HepG2 (cell line): ENCODE results near the gene CARHSP1. TPM values are rescaled to one million over a fixed set of nuclear protein-coding genes. Genes with fewer than 3 reads are reported as not detected.

Experiments
- ATF7-NPFF ChIP-seq: sonication (generic); formaldehyde crosslinking; IDR thresholded peaks from 2 replicates; pipeline ENCODE4 v1.8.1; 2023; ENCODE audit warnings: mild to moderate bottlenecking, low read depth, missing genetic modification reagents, moderate library complexity
- CENPT ChIP-seq: sonication (generic); formaldehyde crosslinking; IDR thresholded peaks from 2 replicates; pipeline ENCODE4 v1.8.0; 2022; ENCODE audit warnings: low read depth, mild to moderate bottlenecking, moderate library complexity, missing genetic modification reagents
- ELF4 ChIP-seq: sonication (generic); formaldehyde crosslinking; IDR thresholded peaks from 2 replicates; pipeline ENCODE4 v1.5.0; 2020; ENCODE audit warnings: missing genetic modification reagents, mild to moderate bottlenecking, moderate library complexity, borderline replicate concordance
- KAT8 ChIP-seq: IDR thresholded peaks from 2 replicates; pipeline ENCODE4 v1.6.1; 2016; ENCODE audit warnings: missing genetic modification reagents, missing compliant biosample characterization
- MAFF ChIP-seq: IDR thresholded peaks from 2 replicates; pipeline ENCODE4 v1.6.1; 2011; ENCODE audit warnings: low read depth, low read length, improper control_type of control experiment
- MTF2 ChIP-seq: sonication (generic); formaldehyde crosslinking; IDR thresholded peaks from 2 replicates; pipeline ENCODE4 v1.5.0; 2020; ENCODE audit warnings: missing genetic modification reagents, borderline replicate concordance
- PCBP2 ChIP-seq: fragments of 200-400 bp; formaldehyde crosslinking; optimal IDR thresholded peaks from 2 replicates; pipeline ENCODE3; 2018; ENCODE audit warnings: low read length, low read depth; ENCODE audit not compliant: poor library complexity, severe bottlenecking
- POLR2A ChIP-seq, 2 experiments: IDR thresholded peaks; 2 replicates each; pipeline ENCODE4 v1.6.1; 2011; ENCODE audit warnings: low read depth in 2 of 2, low read length in 2 of 2, mild to moderate bottlenecking in 1 of 2, moderate library complexity in 1 of 2; ENCODE audit not compliant: insufficient read depth in 1 of 2
- PPARG ChIP-seq: conservative IDR thresholded peaks from 2 replicates; pipeline ENCODE4 v1.6.1; 2016; ENCODE audit warnings: missing biosample characterization, missing genetic modification reagents
- PTBP1 ChIP-seq: fragments of 200-400 bp; formaldehyde crosslinking; IDR thresholded peaks from 2 replicates; pipeline ENCODE4 v1.6.1; 2018; ENCODE audit warnings: low read length, low read depth; ENCODE audit not compliant: poor library complexity, severe bottlenecking
- SMAD9 ChIP-seq: sonication (generic); formaldehyde crosslinking; IDR thresholded peaks from 2 replicates; pipeline ENCODE4 v1.5.1; 2020; ENCODE audit warnings: mild to moderate bottlenecking, missing genetic modification reagents
- SOX13 ChIP-seq, 3 experiments: fragments of 450-650 bp in 1 of 3; sonication (generic) in 1 of 3; formaldehyde crosslinking in 1 of 3; IDR thresholded peaks in 2 of 3; conservative IDR thresholded peaks in 1 of 3; 2 replicates each; pipeline versions ENCODE4 v1.5.0 to v1.6.1; 2016 to 2020; ENCODE audit warnings: antibody characterized with exemption in 1 of 3, mild to moderate bottlenecking in 1 of 3, missing compliant biosample characterization in 1 of 3, missing genetic modification reagents in 1 of 3, moderate library complexity in 1 of 3
- ZBTB38 ChIP-seq: sonication (generic); formaldehyde crosslinking; IDR thresholded peaks from 2 replicates; pipeline ENCODE4 v1.5.1; 2020; ENCODE audit warnings: mild to moderate bottlenecking, missing genetic modification reagents
- ZFP41 ChIP-seq: sonication (generic); formaldehyde crosslinking; IDR thresholded peaks from 2 replicates; pipeline ENCODE4 v1.4.0; 2020; ENCODE audit warnings: mild to moderate bottlenecking, missing genetic modification reagents, borderline replicate concordance
- ZNF263 ChIP-seq: sonication (generic); formaldehyde crosslinking; IDR thresholded peaks from 2 replicates; pipeline ENCODE4 v1.4.0; 2020; ENCODE audit warnings: missing genetic modification reagents
- ZNF337 ChIP-seq: sonication (generic); formaldehyde crosslinking; IDR thresholded peaks from 2 replicates; pipeline ENCODE4 v1.5.1; 2020; ENCODE audit warnings: missing genetic modification reagents, low read depth, mild to moderate bottlenecking, borderline replicate concordance
- ZNF563 ChIP-seq: sonication (generic); formaldehyde crosslinking; IDR thresholded peaks from 2 replicates; pipeline ENCODE4 v1.8.0; 2022; ENCODE audit warnings: mild to moderate bottlenecking, moderate library complexity, missing genetic modification reagents
- ZNF572 ChIP-seq: sonication (generic); formaldehyde crosslinking; IDR thresholded peaks from 2 replicates; pipeline ENCODE4 v1.5.1; 2020; ENCODE audit warnings: mild to moderate bottlenecking, missing genetic modification reagents
- ZNF792 ChIP-seq: IDR thresholded peaks from 2 replicates; pipeline ENCODE4 v1.6.1; 2016
- polyA plus RNA-seq, 8 experiments: library from polyadenylated mRNA; depleted of rRNA in 3 of 8; stranded (reverse) in 7 of 8; unstranded in 1 of 8; fragments of >200 nt; fragmentation: Illumina TruSeq in 4 of 8; extraction: Trizol in 4 of 8; gene quantifications; 2 replicates each; pipeline versions ENCODE4 v1.2.1 to v1.2.3, GENCODE V29; 2011 to 2016; ENCODE audit warnings: low read depth in 4 of 8, missing spikeins in 1 of 8, mixed read lengths in 1 of 8; ENCODE audit not compliant: insufficient read depth in 1 of 8
- total RNA-seq, 5 experiments: library from RNA; depleted of rRNA; stranded (reverse); fragments of >200 nt; fragmentation: Illumina TruSeq; extraction: Trizol; gene quantifications; 2 replicates each; pipeline ENCODE4 v1.2.3, GENCODE V29; 2016; ENCODE audit warnings: low read depth in 1 of 5
- TF ChIP-seq, protein P1 (sequence below): sonication (generic); formaldehyde crosslinking; IDR thresholded peaks from 2 replicates; pipeline ENCODE4 v1.4.0; 2020; ENCODE audit warnings: missing genetic modification reagents
- TF ChIP-seq, protein P2 (sequence below): sonication (generic); formaldehyde crosslinking; conservative IDR thresholded peaks from 2 replicates; pipeline ENCODE4 v1.4.0; 2020; ENCODE audit warnings: mild to moderate bottlenecking, missing genetic modification reagents, moderate library complexity
- TF ChIP-seq, protein P3 (sequence below): sonication (generic); formaldehyde crosslinking; IDR thresholded peaks from 2 replicates; pipeline ENCODE4 v1.4.0; 2020; ENCODE audit warnings: missing genetic modification reagents, borderline replicate concordance

The CARHSP1 gene
- total and polyA plus RNA-seq, 2 of the 13 experiments (the other 11 are each of a cell fraction or from before 2014, with no cell fraction given), result 173 to 345 TPM

DNA sequence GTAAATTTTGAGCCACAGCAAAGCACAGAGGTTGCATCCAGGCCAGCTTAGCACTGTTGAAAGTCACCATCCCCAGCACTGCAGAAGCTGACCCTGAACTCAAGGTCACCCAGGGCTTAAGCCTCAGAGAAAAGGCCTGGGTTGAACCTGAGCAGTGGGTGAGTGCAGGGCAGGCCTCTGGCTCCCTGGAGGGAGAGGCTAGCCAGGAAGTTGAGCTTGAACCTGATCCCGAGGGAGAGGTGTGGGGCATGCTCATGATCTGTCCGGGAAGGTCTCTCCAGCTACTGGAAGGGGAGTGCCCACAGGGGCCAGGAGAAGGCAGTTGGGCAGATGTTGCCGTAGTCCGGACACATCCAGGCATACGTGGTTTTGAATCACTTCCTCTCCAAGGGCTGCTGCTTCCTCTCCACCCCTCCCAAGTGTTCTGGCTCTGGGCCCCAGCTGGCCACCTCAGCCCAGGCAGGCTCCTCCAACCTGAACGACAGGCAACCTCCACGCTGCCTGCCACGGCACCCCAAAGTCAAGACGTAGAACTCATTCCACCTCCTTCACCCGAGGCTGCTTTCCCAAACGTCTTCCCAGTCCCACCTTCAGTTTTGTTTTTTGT, 18.4 kb downstream of the CARHSP1 start (continued):
- 0 out of 2 replicates have a peak, but pooled peaks have one; percentile 31 for TF ChIP-seq ZNF563 (CRISPR knock-in tag)
- peak; percentile 99; the same call in 1 of the 2 replicates for TF ChIP-seq ZNF337 (CRISPR knock-in tag)
- peak; percentile 30; the same call in 1 of the 2 replicates for TF ChIP-seq ZBTB38 (CRISPR knock-in tag)
- TF ChIP-seq MAFF, result no peak
- TF ChIP-seq ATF7-NPFF (CRISPR knock-in tag), result peak; percentile 83
- no peak for TF ChIP-seq PCBP2
- TF ChIP-seq, protein P1, sequence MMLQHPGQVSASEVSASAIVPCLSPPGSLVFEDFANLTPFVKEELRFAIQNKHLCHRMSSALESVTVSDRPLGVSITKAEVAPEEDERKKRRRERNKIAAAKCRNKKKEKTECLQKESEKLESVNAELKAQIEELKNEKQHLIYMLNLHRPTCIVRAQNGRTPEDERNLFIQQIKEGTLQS, result no peak
- TF ChIP-seq ZNF572 (CRISPR knock-in tag), result no peak; the same call in 1 of the 2 replicates
- peak; percentile 97 for TF ChIP-seq ZNF792 (CRISPR knock-in tag)
- no peak; the same call in 1 of the 2 replicates for TF ChIP-seq ELF4 (CRISPR knock-in tag)
- TF ChIP-seq, protein P2, sequence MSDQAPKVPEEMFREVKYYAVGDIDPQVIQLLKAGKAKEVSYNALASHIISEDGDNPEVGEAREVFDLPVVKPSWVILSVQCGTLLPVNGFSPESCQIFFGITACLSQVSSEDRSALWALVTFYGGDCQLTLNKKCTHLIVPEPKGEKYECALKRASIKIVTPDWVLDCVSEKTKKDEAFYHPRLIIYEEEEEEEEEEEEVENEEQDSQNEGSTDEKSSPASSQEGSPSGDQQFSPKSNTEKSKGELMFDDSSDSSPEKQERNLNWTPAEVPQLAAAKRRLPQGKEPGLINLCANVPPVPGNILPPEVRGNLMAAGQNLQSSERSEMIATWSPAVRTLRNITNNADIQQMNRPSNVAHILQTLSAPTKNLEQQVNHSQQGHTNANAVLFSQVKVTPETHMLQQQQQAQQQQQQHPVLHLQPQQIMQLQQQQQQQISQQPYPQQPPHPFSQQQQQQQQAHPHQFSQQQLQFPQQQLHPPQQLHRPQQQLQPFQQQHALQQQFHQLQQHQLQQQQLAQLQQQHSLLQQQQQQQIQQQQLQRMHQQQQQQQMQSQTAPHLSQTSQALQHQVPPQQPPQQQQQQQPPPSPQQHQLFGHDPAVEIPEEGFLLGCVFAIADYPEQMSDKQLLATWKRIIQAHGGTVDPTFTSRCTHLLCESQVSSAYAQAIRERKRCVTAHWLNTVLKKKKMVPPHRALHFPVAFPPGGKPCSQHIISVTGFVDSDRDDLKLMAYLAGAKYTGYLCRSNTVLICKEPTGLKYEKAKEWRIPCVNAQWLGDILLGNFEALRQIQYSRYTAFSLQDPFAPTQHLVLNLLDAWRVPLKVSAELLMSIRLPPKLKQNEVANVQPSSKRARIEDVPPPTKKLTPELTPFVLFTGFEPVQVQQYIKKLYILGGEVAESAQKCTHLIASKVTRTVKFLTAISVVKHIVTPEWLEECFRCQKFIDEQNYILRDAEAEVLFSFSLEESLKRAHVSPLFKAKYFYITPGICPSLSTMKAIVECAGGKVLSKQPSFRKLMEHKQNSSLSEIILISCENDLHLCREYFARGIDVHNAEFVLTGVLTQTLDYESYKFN (CRISPR knock-in tag), result peak; percentile 86
- peak; percentile 57; the same call in 1 of the 2 replicates for TF ChIP-seq CENPT (CRISPR knock-in tag)
- no peak for TF ChIP-seq MTF2 (CRISPR knock-in tag)
- no peak for TF ChIP-seq SOX13 (IDR thresholded peaks at IDR 0.05)
- TF ChIP-seq SOX13 (CRISPR knock-in tag; conservative IDR thresholded peaks at IDR 0.05 in 1 of 2, IDR thresholded peaks at IDR 0.05 in 1 of 2), result peak in 1 of 2 experiments; percentile 82; a peak in 1 of 4 replicates
- TF ChIP-seq ZNF263, result peak; percentile 50
- TF ChIP-seq POLR2A (IDR thresholded peaks at IDR 0.05; ENCODE audit: insufficient read depth in 1 of 2, low read depth in 2 of 2, low read length in 2 of 2), result peak; percentile 45 to 53; a peak in 2 of 4 replicates
- TF ChIP-seq PTBP1, result no peak
- peak; percentile 81 for TF ChIP-seq KAT8
- no peak; the same call in 1 of the 2 replicates for TF ChIP-seq ZFP41 (CRISPR knock-in tag)
- peak; percentile 71; the same call in 1 of the 2 replicates for TF ChIP-seq PPARG (CRISPR knock-in tag)
- TF ChIP-seq SMAD9, result peak; percentile 96
- TF ChIP-seq, protein P3, sequence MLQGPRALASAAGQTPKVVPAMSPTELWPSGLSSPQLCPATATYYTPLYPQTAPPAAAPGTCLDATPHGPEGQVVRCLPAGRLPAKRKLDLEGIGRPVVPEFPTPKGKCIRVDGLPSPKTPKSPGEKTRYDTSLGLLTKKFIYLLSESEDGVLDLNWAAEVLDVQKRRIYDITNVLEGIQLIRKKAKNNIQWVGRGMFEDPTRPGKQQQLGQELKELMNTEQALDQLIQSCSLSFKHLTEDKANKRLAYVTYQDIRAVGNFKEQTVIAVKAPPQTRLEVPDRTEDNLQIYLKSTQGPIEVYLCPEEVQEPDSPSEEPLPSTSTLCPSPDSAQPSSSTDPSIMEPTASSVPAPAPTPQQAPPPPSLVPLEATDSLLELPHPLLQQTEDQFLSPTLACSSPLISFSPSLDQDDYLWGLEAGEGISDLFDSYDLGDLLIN (CRISPR knock-in tag), result 0 out of 2 replicates have a peak, but pooled peaks have one; percentile 14
